ENCODE results near the gene P2RY13.

Gene P2RY13

GRCh38 chr3:151320131-151320530 lies 9.2 kb downstream of the P2RY13 start:
- no peak for DNase-seq (ENCODE audit: low spot score)

GRCh38 chr3:151319628-151320027 lies 9.7 kb downstream of the P2RY13 start:
- DNase-seq (ENCODE audit: low spot score): no peak

GRCh38 chr3:151318991-151319390 lies 10.4 kb downstream of the P2RY13 start:
- DNase-seq (ENCODE audit: low spot score): no peak

- no peak for DNase-seq (ENCODE audit: low spot score)
Measured at GRCh38 chr3:151318313-151318712, 11.0 kb downstream of the P2RY13 start.

- no peak for DNase-seq (ENCODE audit: low spot score)
Measured at GRCh38 chr3:151316267-151316991, 12.9 kb downstream of the P2RY13 start, which contains the start of gene GPR87. Gene GPR87 (minus strand): TSS chr3:151316820. CDS start chr3:151300100, 16,720 bp downstream.

GRCh38 chr3:151315846-151316245 lies 13.5 kb downstream of the P2RY13 start:
- no peak for DNase-seq (ENCODE audit: low spot score)

- DNase-seq (ENCODE audit: low spot score): no peak
Measured at GRCh38 chr3:151315136-151315535, 14.2 kb downstream of the P2RY13 start.

- no peak for DNase-seq (ENCODE audit: low spot score)
Measured at GRCh38 chr3:151314593-151314992, 14.8 kb downstream of the P2RY13 start.

GRCh38 chr3:151314137-151314536 lies 15.2 kb downstream of the P2RY13 start:
- DNase-seq (ENCODE audit: low spot score): no peak

- DNase-seq (ENCODE audit: low spot score): no peak
Measured at GRCh38 chr3:151312972-151313371, 16.4 kb downstream of the P2RY13 start.

GRCh38 chr3:151309566-151309965 lies 19.8 kb downstream of the P2RY13 start:
- no peak for DNase-seq (ENCODE audit: low spot score)

GRCh38 chr3:151307583-151308488 lies 21.5 kb downstream of the P2RY13 start:
- DNase-seq (ENCODE audit: low spot score): no peak

GRCh38 chr3:151307131-151307530 lies 22.2 kb downstream of the P2RY13 start:
- no peak for DNase-seq (ENCODE audit: low spot score)

GRCh38 chr3:151306168-151306810 lies 23.1 kb downstream of the P2RY13 start:
- DNase-seq (ENCODE audit: low spot score): no peak

- no peak for DNase-seq (ENCODE audit: low spot score)
Measured at GRCh38 chr3:151305775-151306151, 23.6 kb downstream of the P2RY13 start.

- DNase-seq (ENCODE audit: low spot score): peak; percentile 98
Measured at GRCh38 chr3:151305060-151305774, 24.1 kb downstream of the P2RY13 start.

GRCh38 chr3:151303751-151304150 lies 25.6 kb downstream of the P2RY13 start:
- no peak for DNase-seq (ENCODE audit: low spot score)

- DNase-seq (ENCODE audit: low spot score): no peak
Measured at GRCh38 chr3:151301787-151302186, 27.6 kb downstream of the P2RY13 start.

- no peak for DNase-seq (ENCODE audit: low spot score)
Measured at GRCh38 chr3:151300539-151300938, 28.8 kb downstream of the P2RY13 start.

- DNase-seq (ENCODE audit: low spot score): no peak
Measured at GRCh38 chr3:151299006-151299405, 30.3 kb downstream of the P2RY13 start.

- no peak for DNase-seq (ENCODE audit: low spot score)
Measured at GRCh38 chr3:151297429-151297828, 31.9 kb downstream of the P2RY13 start.

- DNase-seq (ENCODE audit: low spot score): no peak
Measured at GRCh38 chr3:151296226-151296625, 33.1 kb downstream of the P2RY13 start.
